Activated naive CD4-positive, alpha-beta T cell treated with anti-CD3 and anti-CD28 coated beads, Interleukin-2, amount 50 U/mL, for 72 hours (primary cell): ENCODE results near the gene BEND3. TPM values are rescaled to one million over a fixed set of nuclear protein-coding genes. Genes with fewer than 3 reads are reported as not detected.
"Not testable (repeated sequence)": the region's sequence is repeated elsewhere in the genome, so short reads cannot be mapped to it uniquely, and the experiment has no call there.

Experiments used
- ATAC-seq, 2 donors: fragments of 150-1000 bp; cut with Tn5 transposase; 2 replicates each; pipeline ENCODE4 v1.10.0; 2021; ENCODE audit warnings: mild to moderate bottlenecking in 2 of 2, moderate library complexity in 2 of 2
- DNase-seq, 2 donors: peaks; one replicate each; pipeline ENCODE4 v3.0.0; 2021 to 2022; ENCODE audit warnings: low spot score in 2 of 2
- H3K27ac Mint-ChIP-seq, 2 donors: one replicate each; pipeline ENCODE4 v1.8.0; 2022; ENCODE audit warnings: mild to moderate bottlenecking in 2 of 2, mixed read lengths in 2 of 2
- H3K36me3 Mint-ChIP-seq, 2 donors: one replicate each; pipeline ENCODE4 v1.8.0; 2022; ENCODE audit warnings: mixed read lengths in 2 of 2
- H3K9me3 Mint-ChIP-seq, 2 donors: one replicate each; pipeline ENCODE4 v1.8.0; 2022; ENCODE audit warnings: mixed read lengths in 2 of 2
- total RNA-seq, 2 donors: library from RNA; stranded (reverse); gene quantifications; one replicate each; pipeline ENCODE4 v1.2.3, GENCODE V29; 2022

Gene BEND3
- total RNA-seq, 2 donors from 2014 or later = 4.0 to 5.2 TPM

GRCh38 chr6:107125771-107126170 lies 10.5 kb upstream of the BEND3 start:
- no peaks in the 10 kb centered on the region for H3K9me3 Mint-ChIP-seq
- ATAC-seq (no peak), DNase-seq (no peak)
- H3K27ac Mint-ChIP-seq = no peak overlapping the region
- H3K36me3 Mint-ChIP-seq = no peaks in the 10 kb centered on the region

DNA sequence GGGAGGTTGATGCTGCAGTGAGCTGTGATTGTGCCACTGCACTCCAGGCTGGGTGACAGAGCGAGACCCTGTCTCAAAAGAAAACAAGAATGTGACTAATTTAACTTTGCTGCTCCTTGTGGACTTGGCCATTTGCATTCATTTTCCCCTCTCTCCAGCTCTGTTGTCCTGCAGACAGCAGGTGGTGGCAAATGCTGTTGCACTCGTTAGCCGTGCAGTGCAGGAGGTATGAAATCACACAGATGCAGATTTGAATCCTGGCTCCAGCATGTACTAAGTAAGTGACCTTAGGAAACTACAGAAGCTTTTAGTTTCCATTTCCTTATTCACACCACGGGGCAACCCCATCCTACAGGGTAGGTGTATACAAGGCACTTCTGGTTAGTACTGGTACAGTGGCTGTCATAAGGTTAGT lies 9.6 kb upstream of the BEND3 start:
- Mint-ChIP-seq H3K36me3 (no peaks in the 10 kb centered on the region), H3K9me3 (no peaks in the 10 kb centered on the region), H3K27ac (no peak overlapping the region)
- ATAC-seq (peak in 1 of 2 donors; percentile 20), DNase-seq (no peak)

GRCh38 chr6:107123501-107123900 lies 8.2 kb upstream of the BEND3 start:
- H3K9me3 Mint-ChIP-seq = no peaks in the 10 kb centered on the region

GRCh38 chr6:107122748-107123147 lies 7.4 kb upstream of the BEND3 start:
- no peak for ATAC-seq
- no peak overlapping the region for H3K27ac Mint-ChIP-seq
- H3K36me3 Mint-ChIP-seq = no peaks in the 10 kb centered on the region
- H3K9me3 Mint-ChIP-seq = no peaks in the 10 kb centered on the region
- DNase-seq = no peak

More at GRCh38 chr6:107123501-107123900, 8.2 kb upstream of the BEND3 start:
- DNase-seq (no peak), ATAC-seq (no peak)
- H3K36me3 Mint-ChIP-seq = no peaks in the 10 kb centered on the region
- no peak overlapping the region for H3K27ac Mint-ChIP-seq

DNA sequence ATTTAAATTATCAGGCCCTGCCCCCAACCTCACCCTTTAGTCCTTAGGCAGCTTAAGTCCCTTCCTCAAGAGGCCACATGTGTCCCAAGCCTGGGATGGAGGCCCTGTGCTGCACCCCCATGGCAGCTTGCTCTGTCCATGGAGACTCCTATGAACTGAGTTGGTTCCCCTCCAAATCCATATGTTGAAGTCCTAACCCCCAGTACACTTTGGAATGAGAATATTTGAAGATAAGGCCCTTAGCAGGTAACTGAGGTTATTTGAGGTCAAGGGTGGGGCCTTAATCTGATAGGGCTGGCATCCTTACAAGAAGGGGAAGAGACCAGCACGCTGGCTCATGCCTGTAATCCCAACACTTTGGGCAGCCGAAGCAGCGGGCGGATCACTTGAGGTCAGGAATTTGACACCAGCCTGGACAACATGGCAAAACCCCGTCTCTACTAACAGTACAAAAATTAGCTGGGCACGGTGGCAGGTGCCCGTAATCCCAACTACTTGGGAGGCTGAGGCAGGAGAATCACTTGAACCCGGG lies 6.7 kb upstream of the BEND3 start:
- Mint-ChIP-seq H3K36me3 (no peaks in the 10 kb centered on the region), H3K9me3 (no peaks in the 10 kb centered on the region), H3K27ac (no peak overlapping the region)
- ATAC-seq (no peak), DNase-seq (no peak)

GRCh38 chr6:107121266-107121665 lies 6.0 kb upstream of the BEND3 start:
- H3K9me3 Mint-ChIP-seq = no peaks in the 10 kb centered on the region
- ATAC-seq = no peak
- DNase-seq = no peak

DNA sequence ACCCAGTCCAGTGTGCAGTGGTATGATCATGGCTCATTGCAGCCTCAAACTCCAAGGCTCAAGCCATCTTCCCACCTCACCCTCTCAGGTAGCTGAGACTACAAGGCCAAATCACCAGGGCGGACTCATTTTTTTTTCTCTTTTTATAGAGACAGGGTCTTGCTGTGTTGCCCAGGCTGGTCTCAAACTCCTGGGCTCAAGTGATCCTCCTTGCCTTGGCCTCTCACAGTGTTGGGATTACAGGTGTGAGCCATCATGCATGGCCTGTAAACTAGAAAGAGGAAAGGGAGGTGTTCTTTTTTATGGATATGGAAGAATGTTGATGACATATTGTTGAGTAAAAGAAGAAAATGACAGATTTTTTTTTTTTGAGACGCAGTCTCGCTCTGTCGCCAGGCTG lies 5.1 kb upstream of the BEND3 start:
- no peaks in the 10 kb centered on the region for H3K9me3 Mint-ChIP-seq
- DNase-seq (no peak), ATAC-seq (no peak)
- no peak overlapping the region for H3K27ac Mint-ChIP-seq
- no peaks in the 10 kb centered on the region for H3K36me3 Mint-ChIP-seq

More at GRCh38 chr6:107121266-107121665, 6.0 kb upstream of the BEND3 start:
- H3K27ac Mint-ChIP-seq = no peak overlapping the region
- no peaks in the 10 kb centered on the region for H3K36me3 Mint-ChIP-seq

- ATAC-seq = no peak
- H3K9me3 Mint-ChIP-seq = no peaks in the 10 kb centered on the region
- no peak overlapping the region for H3K27ac Mint-ChIP-seq
- H3K36me3 Mint-ChIP-seq = no peaks in the 10 kb centered on the region
- DNase-seq = no peak
Measured at GRCh38 chr6:107118976-107119375, 3.7 kb upstream of the BEND3 start.

- DNase-seq, ATAC-seq, H3K27ac Mint-ChIP-seq, H3K9me3 Mint-ChIP-seq, H3K36me3 Mint-ChIP-seq: not testable (repeated sequence)
Measured at GRCh38 chr6:107118540-107118939, 3.2 kb upstream of the BEND3 start.

- no peaks in the 10 kb centered on the region for H3K9me3 Mint-ChIP-seq
- DNase-seq (no peak), ATAC-seq (no peak)
- no peak overlapping the region for H3K27ac Mint-ChIP-seq
- peaks cover 0 to 4% of the 10 kb centered on the region in 2 donors for H3K36me3 Mint-ChIP-seq
Measured at GRCh38 chr6:107116931-107117330, 1.6 kb upstream of the BEND3 start.

GRCh38 chr6:107116328-107116892 lies 1.1 kb upstream of the BEND3 start:
- H3K9me3 Mint-ChIP-seq = no peaks in the 10 kb centered on the region
- H3K27ac Mint-ChIP-seq = peak overlapping the region in 1 of 2 donors; percentile 81
- ATAC-seq (peak in 1 of 2 donors; percentile 19), DNase-seq (peak in 1 of 2 donors; percentile 11)
- peaks cover 0 to 4% of the 10 kb centered on the region in 2 donors for H3K36me3 Mint-ChIP-seq

GRCh38 chr6:107115695-107116327 lies 496 bp upstream of the BEND3 start:
- ATAC-seq = peak; percentile 4 to 39
- Mint-ChIP-seq H3K27ac (peak overlapping the region in 1 of 2 donors; percentile 81), H3K36me3 (peaks cover 0 to 4% of the 10 kb centered on the region in 2 donors), H3K9me3 (no peaks in the 10 kb centered on the region)
- peak; percentile 44 to 55 for DNase-seq

DNA sequence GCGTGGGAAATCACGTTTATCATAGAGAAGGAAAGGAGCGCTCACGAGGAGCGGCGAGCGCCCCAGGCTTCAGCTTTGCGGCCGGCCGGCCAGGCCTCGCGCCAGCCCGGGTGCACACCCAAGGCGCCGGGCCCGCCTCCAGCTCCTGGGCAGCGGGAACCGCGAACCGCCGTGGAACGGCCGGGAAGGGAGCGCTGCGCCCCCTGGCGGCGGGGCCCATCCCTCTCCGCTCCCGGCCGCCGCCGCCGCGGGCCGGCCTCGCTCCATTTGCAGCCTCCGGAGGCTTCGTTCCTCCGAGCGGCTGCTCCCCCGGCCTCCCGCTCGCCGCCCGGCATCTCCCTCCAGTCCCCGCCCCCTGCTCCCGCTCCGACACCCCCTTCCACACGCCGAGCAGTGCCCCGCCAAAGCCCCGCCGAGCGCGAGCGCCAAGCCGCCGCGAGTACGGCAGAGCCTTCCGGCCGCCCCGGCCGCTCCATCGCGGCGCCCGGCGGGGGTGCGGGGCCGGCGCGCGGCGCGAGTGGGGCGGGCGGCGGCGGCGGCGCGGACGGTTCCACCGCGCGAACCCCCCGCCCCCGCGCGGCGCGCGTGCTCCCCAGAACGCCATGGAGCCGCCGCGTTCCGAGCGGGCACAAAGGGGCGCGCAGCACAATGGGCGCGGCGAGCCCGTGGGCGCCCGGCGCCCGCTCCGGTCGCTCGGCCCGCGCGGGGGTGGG lies 946 bp downstream of the BEND3 start:
- no peaks in the 10 kb centered on the region for H3K9me3 Mint-ChIP-seq
- peak overlapping the region; percentile 64 to 90 for H3K27ac Mint-ChIP-seq
- DNase-seq (peak; percentile 81 to 83), ATAC-seq (peak; percentile 81 to 83)
- peaks cover 0 to 4% of the 10 kb centered on the region in 2 donors for H3K36me3 Mint-ChIP-seq

DNA sequence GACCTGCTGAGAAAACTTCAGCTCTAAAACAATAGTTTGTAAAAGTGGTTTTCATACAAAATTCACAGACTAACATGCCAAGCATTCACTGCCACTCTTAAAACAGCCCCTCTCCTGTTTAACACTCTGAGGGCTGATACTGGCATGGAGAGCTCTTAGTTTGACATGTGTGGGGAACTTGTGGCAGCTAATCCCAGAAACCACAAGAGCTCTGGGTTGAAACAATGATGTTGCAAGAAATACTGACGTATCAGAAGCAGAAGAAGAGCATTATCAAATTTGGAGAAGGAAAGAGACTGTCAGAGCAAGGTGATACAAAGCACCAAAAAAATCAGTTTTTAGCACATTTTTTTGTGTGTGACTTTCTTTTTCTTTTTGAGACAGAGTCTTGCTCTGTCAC lies 5.1 kb downstream of the BEND3 start:
- ATAC-seq (no peak), DNase-seq (no peak)
- Mint-ChIP-seq H3K27ac (no peak overlapping the region), H3K36me3 (peaks cover 0 to 4% of the 10 kb centered on the region in 2 donors), H3K9me3 (no peaks in the 10 kb centered on the region)

DNA sequence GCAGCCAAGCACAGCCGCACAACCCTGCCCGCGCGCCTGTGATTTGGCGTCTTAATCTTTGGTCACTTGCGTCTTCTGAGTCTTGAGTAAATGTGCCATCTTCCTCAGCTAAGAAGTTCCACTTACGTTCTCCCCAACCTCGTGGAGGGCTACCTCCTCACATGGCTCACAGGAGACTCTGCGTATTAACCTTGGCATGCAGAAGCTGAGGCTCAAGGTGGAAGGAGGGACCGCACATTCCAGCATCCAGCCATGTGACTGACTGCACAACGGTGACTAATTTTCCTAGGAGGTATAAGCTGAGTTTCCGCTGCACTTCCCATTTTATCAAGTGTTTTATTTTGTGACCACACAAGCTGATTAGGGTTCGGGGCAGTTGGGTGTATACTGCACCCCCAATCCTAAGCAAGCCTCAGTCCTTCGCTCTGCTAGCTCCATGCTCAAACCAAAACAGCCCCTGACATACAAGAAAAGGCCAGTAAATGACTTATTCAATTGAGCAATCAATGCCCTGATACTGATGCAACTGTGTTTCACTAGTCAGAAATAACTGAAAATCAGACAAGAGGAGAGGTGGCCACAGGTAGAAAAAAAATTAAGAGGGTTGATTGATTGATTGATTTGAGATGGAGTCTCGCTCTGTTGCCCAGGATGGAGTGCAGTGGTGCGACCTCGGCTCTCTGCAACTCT lies 7.0 kb downstream of the BEND3 start:
- no peak overlapping the region for H3K27ac Mint-ChIP-seq
- no peaks in the 10 kb centered on the region for H3K9me3 Mint-ChIP-seq
- no peak for ATAC-seq
- H3K36me3 Mint-ChIP-seq = no peaks in the 10 kb centered on the region
- DNase-seq = no peak

DNA sequence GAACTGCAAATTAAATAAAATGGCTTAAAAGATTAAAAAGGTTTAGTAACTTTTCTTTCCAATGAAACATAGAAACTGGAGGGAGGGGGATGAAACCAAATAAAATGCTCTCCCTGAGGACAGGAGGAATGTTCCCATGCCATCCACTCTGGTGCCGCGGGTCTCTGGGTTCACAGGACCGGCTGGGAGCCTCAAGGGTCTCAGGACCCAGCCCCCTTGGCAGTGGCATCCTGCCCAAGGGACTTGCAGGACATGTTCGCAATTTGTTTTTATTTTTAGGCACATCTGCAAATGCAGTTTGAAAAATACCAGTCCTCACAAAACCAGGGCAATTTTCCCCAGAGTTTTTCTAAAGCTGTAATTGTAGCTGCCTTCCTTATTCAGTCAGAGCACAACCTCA lies 7.5 kb downstream of the BEND3 start:
- H3K9me3 Mint-ChIP-seq = no peaks in the 10 kb centered on the region
- H3K36me3 Mint-ChIP-seq = no peaks in the 10 kb centered on the region
- DNase-seq = no peak
- H3K27ac Mint-ChIP-seq = no peak overlapping the region
- no peak for ATAC-seq

DNA sequence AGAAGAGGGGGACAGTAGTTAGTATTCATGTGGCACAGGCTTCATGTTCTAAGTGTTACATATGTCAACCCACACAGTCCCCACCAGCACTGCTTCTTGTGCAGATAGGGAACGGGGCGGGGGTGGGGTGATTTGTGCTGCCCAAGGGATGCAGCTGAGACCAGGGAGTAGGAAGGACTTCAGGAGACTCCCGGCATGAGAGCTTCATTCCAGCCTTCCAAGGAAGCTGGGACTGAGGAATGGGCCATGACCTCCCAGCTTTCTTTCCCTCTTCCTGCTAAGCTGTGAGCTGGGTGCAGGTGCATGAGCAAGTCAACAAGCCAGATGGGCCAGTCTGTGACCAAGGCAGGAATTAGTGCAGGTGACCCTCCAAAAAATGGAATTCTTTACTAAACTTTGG lies 9.2 kb downstream of the BEND3 start:
- ATAC-seq (no peak), DNase-seq (no peak)
- no peaks in the 10 kb centered on the region for H3K9me3 Mint-ChIP-seq
- no peak overlapping the region for H3K27ac Mint-ChIP-seq
- no peaks in the 10 kb centered on the region for H3K36me3 Mint-ChIP-seq
